HG03442 (cell line): ENCODE data around the gene HIPK3.
"Not testable (repeated sequence)": the region's sequence is repeated elsewhere in the genome, so short reads cannot be mapped to it uniquely, and the experiment has no call there.

Experiments used
- ATAC-seq: cut with Tn5 transposase; IDR thresholded peaks from one replicate; pipeline ENCODE4 v1.9.1; 2021; ENCODE audit warnings: mild to moderate bottlenecking, moderate library complexity; ENCODE audit not compliant: unreplicated experiment

Gene HIPK3

GRCh38 chr11:33296695-33297094, 39.5 kb downstream of the HIPK3 start:
- no peak for ATAC-seq

GRCh38 chr11:33303541-33303940, 46.4 kb downstream of the HIPK3 start:
- no peak for ATAC-seq

- not testable (repeated sequence) for ATAC-seq
Measured at GRCh38 chr11:33306821-33307220, 49.6 kb downstream of the HIPK3 start.

- ATAC-seq: no peak
Measured at GRCh38 chr11:33307984-33308383, 50.8 kb downstream of the HIPK3 start.

GRCh38 chr11:33309118-33309517, 51.9 kb downstream of the HIPK3 start:
- ATAC-seq: no peak

GRCh38 chr11:33310720-33311500, 53.7 kb downstream of the HIPK3 start:
- ATAC-seq: no peak

GRCh38 chr11:33311680-33312079, 54.5 kb downstream of the HIPK3 start:
- no peak for ATAC-seq

GRCh38 chr11:33315822-33316221, 58.6 kb downstream of the HIPK3 start:
- no peak for ATAC-seq

- no peak for ATAC-seq
Measured at GRCh38 chr11:33317662-33318061, 60.5 kb downstream of the HIPK3 start.

- ATAC-seq: no peak
Measured at GRCh38 chr11:33320016-33320813, 63.0 kb downstream of the HIPK3 start.

- ATAC-seq: no peak
Measured at GRCh38 chr11:33320814-33321330, 63.7 kb downstream of the HIPK3 start.

GRCh38 chr11:33321422-33321821, 64.2 kb downstream of the HIPK3 start:
- no peak for ATAC-seq

- no peak for ATAC-seq
Measured at GRCh38 chr11:33323421-33323820, 66.2 kb downstream of the HIPK3 start.

- no peak for ATAC-seq
Measured at GRCh38 chr11:33324302-33324985, 67.3 kb downstream of the HIPK3 start.

GRCh38 chr11:33325451-33325850, 68.3 kb downstream of the HIPK3 start:
- ATAC-seq: no peak

- peak; percentile 54 for ATAC-seq
Measured at GRCh38 chr11:33329705-33330329, 72.6 kb downstream of the HIPK3 start.

- ATAC-seq: no peak
Measured at GRCh38 chr11:33333816-33334215, 76.6 kb downstream of the HIPK3 start.

- no peak for ATAC-seq
Measured at GRCh38 chr11:33334627-33335026, 77.4 kb downstream of the HIPK3 start.

- ATAC-seq: no peak
Measured at GRCh38 chr11:33339247-33339646, 82.1 kb downstream of the HIPK3 start.

GRCh38 chr11:33344611-33345010, 87.4 kb downstream of the HIPK3 start:
- ATAC-seq: no peak
